Measurements from ENCODE around the gene SLC51B.

- TF ChIP-seq CTCF (conservative IDR thresholded peaks at IDR 0.05; ENCODE audit: low read length) (peak; percentile 93), EZH2phosphoT487 (IDR thresholded peaks at IDR 0.05; ENCODE audit: borderline replicate concordance) (no peak)
These were observed 9.4 kb downstream of the SLC51B start for GRCh38 chr15:65054333-65055200.
